ENCODE results near the gene GFY.
A peak's percentile ranks its signal among the peaks of the same experiment; 100 is the strongest.

GRCh38 chr19:49441210-49441959 is 16.2 kb downstream of the GFY start, which contains the start of gene SLC17A7:
- peak in 1 of 2 donors; percentile 2 for TF ChIP-seq CTCF (conservative IDR thresholded peaks at IDR 0.05 in 1 of 2, IDR thresholded peaks at IDR 0.05 in 1 of 2; ENCODE audit: extremely low read depth in 1 of 2, insufficient read depth in 1 of 2, low read depth in 1 of 2, low read length in 2 of 2)
- TF ChIP-seq EZH2 (IDR thresholded peaks at IDR 0.05; ENCODE audit: borderline replicate concordance, low read length), result no peak

Measured in mammary epithelial cell (primary cell).